G401 (cell line): Measurements from ENCODE around the gene DLG2. TPM values are rescaled to one million over a fixed set of nuclear protein-coding genes. Genes with fewer than 3 reads are reported as not detected.
"Not testable (repeated sequence)": the region's sequence is repeated elsewhere in the genome, so short reads cannot be mapped to it uniquely, and the experiment has no call there.

Experiments
- DNase-seq: peaks from one replicate; pipeline ENCODE4 v3.0.0-alpha.2; 2015; ENCODE audit warnings: low spot score
- in situ Hi-C: cut with HindIII; loops from 2 replicates; pipeline ENCODE4 v1.10.0; 2016; ENCODE audit warnings: low sequenced_read_pairs, mixed read lengths
- total RNA-seq: library from RNA; depleted of rRNA; stranded (reverse); fragments of >200 nt; shearing (Covaris generic); gene quantifications from 2 replicates; pipeline ENCODE4 v1.2.3, GENCODE V29; 2014

DLG2 gene
- total RNA-seq, 1 experiment from 2014 or later = 3.8 TPM

DNA sequence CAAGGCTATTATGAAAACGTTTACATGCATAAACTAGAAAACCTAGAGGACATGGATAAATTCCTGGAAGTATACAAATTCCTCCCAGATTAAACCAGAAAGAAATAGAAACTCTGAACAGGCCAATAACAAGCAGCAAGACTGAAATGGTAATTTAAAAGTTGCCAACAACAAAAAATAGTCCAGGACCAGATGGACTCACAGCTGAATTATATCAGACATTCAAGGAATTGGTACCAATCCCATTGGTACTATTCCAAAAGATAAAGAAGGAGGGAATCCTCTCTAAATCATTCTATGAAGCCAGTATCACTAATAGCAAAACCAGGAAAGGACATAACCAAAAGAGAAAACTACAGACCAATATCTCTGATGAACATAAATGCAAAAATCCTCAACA, 236.0 kb downstream of the DLG2 start:
- peak; percentile 41 for DNase-seq
- in situ Hi-C loops = no loop called here

DNA sequence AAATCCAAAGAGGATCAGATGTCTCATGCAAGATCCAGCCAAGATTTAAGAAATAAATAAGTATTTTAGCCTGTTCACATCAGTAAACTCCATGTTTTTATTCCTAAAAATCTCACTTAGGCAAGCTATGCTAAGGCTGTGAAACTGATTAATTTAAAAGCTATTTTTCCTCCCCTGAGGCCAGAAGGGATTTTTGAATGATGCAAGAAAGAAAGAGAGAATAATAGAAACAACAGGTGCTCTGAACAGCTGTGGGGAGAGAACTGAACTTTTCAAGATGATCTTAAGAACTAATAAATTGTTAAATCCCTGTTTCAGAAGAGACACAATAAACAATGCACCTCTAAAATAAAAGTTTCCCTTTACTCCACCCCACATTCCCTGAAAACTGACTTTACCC, 241.6 kb downstream of the DLG2 start:
- DNase-seq = no peak
- in situ Hi-C loops = no loop called here

GRCh38 chr11:85385111-85385510, 242.0 kb downstream of the DLG2 start:
- in situ Hi-C loops = no loop called here
- DNase-seq = no peak

GRCh38 chr11:85379066-85379465, 248.1 kb downstream of the DLG2 start:
- in situ Hi-C loops = no loop called here
- DNase-seq = no peak

DNA sequence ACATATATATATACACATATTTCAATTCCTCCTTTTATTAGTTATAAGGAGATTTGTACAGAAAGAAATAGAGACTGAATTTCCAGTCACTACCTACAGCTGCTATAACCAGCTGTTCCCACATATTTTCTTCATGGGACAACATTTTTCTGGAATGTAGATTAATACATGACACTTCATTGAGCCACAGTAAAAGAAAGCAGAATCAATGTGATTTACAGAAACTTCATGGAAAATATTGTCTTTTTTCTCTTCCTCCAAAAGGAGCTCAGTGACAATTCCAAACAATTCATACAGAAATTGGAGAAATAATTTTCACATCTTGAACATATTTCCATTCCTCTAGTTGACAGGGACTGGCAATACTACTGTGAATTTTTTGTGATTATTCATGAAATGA, 249.2 kb downstream of the DLG2 start:
- DNase-seq = no peak
- in situ Hi-C loops = no loop called here

DNA sequence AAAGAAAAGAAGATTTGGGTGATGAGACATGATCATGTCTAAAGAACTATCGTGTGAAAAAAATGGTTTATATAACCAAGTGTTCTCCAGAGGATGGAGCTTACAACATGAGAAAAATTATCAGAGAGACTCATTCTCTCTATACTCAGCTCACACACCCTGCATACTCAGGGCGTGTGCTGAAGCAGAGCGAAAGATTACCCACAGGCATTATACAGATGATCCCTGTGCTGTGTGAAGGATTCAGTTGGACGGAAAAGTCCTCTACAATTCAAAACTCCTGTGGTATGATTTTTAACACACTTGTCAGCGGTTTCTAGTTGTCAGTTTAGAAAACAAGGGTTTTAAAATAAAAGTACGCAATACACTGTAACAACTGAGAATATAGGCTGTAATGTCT, 267.3 kb downstream of the DLG2 start:
- in situ Hi-C loops = no loop called here
- no peak for DNase-seq

- DNase-seq = no peak
- in situ Hi-C loops = no loop called here
These were observed 271.2 kb downstream of the DLG2 start for GRCh38 chr11:85355921-85356320.

DNA sequence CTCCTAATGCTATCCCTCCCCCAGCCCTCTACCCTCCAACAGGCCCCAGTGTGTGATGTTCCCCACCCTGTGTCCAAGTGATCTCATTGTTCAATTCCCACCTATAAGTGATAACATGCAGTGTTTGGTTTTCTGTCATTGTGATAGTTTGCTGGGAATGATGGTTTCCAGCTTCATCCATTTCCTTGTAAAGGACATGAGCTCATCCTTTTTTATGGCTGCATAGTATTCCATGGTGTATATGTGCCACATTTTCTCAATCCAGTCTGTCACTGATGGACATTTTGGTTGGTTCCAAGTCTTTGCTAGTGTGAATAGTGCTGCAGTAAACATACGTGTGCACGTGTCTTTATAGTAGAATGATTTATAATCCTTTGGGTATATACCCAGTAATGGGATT, 277.6 kb downstream of the DLG2 start:
- in situ Hi-C loops, DNase-seq: not testable (repeated sequence)

DNA sequence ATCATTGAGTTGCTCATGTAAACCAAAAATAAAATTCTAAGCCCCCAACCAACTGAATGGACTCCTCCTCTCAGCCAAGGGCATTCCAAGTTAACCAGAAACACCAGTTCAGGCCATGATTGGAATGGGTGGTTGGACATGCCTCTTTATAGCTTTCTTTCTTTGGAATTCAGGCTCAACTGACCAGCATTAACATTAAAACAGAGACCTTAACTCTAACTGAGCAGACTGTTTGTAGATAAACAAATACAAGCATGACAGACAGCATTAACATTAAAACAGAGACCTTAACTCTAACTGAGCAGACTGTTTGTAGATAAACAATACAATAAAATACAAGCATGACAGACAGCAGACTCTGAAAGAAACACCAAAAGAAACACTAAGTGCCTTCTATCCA, 278.2 kb downstream of the DLG2 start:
- in situ Hi-C loops = no loop called here
- no peak for DNase-seq

GRCh38 chr11:85347291-85347690, 279.9 kb downstream of the DLG2 start:
- no peak for DNase-seq
- in situ Hi-C loops = no loop called here

GRCh38 chr11:85346484-85346883, 280.7 kb downstream of the DLG2 start:
- no peak for DNase-seq
- in situ Hi-C loops = no loop called here

GRCh38 chr11:85340846-85341245, 286.3 kb downstream of the DLG2 start:
- in situ Hi-C loops, DNase-seq: not testable (repeated sequence)

DNA sequence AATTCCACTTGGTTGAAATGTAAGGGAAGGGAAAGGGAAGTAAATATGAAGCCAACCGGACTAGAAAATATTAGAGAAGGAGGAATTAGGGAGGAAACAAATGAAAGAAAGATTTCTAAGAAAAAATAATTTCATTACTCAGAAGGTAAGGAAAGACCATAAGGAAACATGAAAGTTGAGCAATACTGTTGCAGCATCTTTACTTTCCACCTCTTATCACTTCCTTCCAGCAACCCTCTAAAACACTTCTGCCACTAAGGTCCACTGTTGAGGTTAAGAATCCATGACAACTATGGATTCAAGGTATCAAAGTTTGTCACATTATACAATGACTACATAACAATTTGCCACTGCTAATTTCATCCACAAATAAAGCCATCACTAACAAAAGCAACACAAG, 308.6 kb downstream of the DLG2 start:
- in situ Hi-C loops = no loop called here
- DNase-seq = no peak

DNA sequence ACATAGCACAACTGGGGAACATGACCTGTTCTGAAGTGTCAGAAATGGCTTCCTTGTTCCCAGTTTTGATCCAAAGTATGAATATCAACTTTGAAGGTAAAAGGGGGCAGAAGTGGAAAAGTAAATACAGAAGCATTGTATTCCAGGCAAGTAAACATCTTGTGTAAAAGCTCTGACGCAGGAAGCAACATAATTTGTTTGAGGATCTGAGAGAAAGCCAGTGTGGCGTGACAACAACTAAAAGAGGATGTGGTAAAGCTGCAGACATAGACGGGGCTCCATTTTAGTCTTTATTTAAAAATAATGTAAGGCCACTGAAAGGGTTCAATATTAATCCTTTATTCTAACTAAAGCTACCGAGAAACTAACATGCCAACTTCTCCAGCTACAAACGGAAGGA, 310.2 kb downstream of the DLG2 start:
- in situ Hi-C loops = no loop called here
- DNase-seq = no peak

DNA sequence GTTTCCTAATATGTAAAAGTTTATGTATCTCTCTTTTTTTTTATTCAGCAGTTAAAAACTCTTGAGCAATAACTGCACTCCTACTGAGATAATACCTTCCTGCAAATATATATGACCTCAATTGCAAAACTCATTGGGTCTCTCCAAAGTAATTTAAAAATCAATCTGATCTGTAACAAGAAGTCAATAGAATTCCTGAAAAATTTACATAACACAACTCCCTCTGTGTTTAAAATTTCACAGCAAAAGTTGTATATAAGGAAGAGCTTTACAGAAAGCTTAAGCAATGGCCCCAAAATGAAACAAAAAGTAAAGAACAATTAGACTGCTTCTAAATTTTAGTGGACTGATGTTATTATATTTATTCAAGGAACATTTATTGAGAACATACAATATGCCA, 313.4 kb downstream of the DLG2 start:
- in situ Hi-C loops = no loop called here
- DNase-seq = no peak

GRCh38 chr11:85310479-85310878, 316.7 kb downstream of the DLG2 start:
- in situ Hi-C loops = no loop called here

GRCh38 chr11:85307366-85307765, 319.8 kb downstream of the DLG2 start:
- in situ Hi-C loops = no loop called here
- DNase-seq = no peak

More at GRCh38 chr11:85310479-85310878, 316.7 kb downstream of the DLG2 start:
- DNase-seq = peak; percentile 7

DNA sequence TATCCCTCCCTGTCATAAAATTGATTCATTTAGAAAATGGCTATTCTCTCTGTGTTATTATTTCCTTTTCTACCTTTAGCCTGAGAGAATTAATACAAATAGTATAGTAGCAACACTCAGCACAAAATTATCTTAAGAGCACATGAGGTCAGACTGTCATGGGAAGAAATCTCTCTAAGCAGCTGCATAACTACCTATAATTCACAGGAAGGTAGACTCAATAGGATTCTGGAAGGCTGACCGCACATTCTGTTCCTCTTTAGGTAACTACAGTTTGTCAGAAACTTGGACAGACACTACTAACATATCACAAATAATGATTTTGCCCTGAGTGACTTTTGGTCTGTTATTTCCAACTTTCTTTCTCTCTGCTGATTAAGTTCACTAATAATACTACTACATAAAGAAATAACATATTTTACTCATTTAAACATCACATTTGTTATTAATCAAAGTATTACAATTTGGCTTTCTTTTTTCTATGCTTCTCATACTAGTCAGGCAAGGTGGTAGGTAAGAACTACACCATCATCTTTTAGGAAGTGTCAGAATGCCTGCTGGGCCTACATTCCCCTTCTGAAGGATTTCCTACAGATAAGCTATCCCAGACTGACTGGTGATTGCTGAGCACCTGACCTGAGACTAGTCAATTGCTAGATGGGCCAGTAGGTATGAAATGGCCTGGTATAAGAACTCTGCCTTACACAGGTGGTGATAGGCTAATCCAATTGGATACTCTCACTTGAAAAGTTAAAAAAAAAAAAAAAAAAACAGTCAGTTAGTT, 325.1 kb downstream of the DLG2 start:
- in situ Hi-C loops = no loop called here
- no peak for DNase-seq

- DNase-seq = no peak
- in situ Hi-C loops = no loop called here
These were observed 327.7 kb downstream of the DLG2 start for GRCh38 chr11:85299258-85299942.

DNA sequence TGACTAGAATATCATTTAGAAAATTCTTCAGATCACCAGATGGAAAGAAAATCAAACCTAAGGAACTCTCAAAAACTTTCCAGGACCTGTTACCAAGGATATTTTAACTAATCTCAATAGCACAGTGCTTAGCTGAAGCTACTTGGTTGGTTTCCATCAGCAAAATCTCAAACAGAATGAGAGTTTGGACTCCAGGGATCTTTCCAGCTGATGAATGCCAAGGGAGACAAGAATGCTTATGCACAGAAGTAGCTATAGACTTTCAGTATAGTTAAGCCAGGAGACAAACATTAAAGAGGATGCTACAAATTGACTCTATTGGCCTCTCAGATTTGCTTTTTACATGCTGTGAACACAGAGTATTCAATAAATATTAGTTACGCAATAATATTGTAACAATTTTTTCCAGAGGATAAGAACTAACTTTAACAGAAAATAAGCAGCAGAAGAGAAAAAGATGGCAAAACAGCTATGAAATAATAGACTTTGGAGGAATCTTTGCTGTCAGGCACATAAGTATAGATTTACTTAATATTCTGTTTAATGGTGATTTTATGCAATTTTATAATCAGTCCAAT, 331.4 kb downstream of the DLG2 start:
- in situ Hi-C loops = no loop called here

More for the DNA sequence above, 331.4 kb downstream of the DLG2 start:
- DNase-seq = no peak
